ENCODE data around the gene ADGRF3. TPM values are rescaled to one million over a fixed set of nuclear protein-coding genes. Genes with fewer than 3 reads are reported as not detected.
A peak's percentile ranks its signal among the peaks of the same experiment; 100 is the strongest.

ADGRF3 gene
- total and polyA plus RNA-seq, 9 of the 15 experiments (the other 6 are each of a cell fraction or from before 2014, with no cell fraction given) = 0.04 to 0.54 (median 0.16) TPM; not detected in 2

DNA sequence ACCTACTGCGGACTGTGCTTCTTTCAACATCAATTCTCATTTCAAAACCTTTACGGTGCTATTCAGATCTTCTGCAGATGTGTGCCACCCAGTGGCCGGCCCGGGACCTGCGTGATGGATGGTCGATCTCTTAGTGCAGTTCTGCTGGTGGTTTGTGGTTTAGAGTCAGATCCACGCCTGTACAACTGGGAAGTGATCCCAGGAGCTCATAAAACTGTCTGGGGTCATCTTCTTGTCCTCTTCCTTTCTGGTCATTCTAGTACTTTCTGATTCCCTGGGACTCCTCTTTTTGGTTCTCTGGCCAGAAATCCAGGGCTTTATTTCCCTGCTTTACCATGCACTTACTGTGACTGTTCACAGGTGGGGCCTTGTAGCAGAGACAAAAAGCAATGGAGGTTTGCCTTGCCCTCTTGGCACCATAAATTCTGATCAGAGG, 16.5 kb downstream of the ADGRF3 start (continued):
- TF ChIP-seq NR4A1 (CRISPR knock-in tag; IDR thresholded peaks at IDR 0.05) = no peak
- no peak for TF ChIP-seq NR4A1 (tag; IDR thresholded peaks at IDR 0.05)
- TF ChIP-seq ZNF583 (CRISPR knock-in tag; IDR thresholded peaks at IDR 0.05) = no peak
- 0 out of 3 replicates have a peak, but pooled peaks of 1 of the 2 experiments have one; percentile 27 for TF ChIP-seq CBX3 (IDR thresholded peaks at IDR 0.05; ENCODE audit: borderline replicate concordance in 1 of 2, low read length in 2 of 2)
- no peak for TF ChIP-seq POLR3G (IDR thresholded peaks at IDR 0.05; ENCODE audit: extremely low read depth, insufficient read length, insufficient replicate concordance)
- no peak for TF ChIP-seq ZNF668 (CRISPR knock-in tag; IDR thresholded peaks at IDR 0.05)
- no peak for TF ChIP-seq NR1H2 (CRISPR knock-in tag; IDR thresholded peaks at IDR 0.05)
- no peak for TF ChIP-seq NKRF (IDR thresholded peaks at IDR 0.05; ENCODE audit: borderline replicate concordance)
- no peak for TF ChIP-seq CBFA2T3 (IDR thresholded peaks at IDR 0.05)
- TF ChIP-seq, protein P1, sequence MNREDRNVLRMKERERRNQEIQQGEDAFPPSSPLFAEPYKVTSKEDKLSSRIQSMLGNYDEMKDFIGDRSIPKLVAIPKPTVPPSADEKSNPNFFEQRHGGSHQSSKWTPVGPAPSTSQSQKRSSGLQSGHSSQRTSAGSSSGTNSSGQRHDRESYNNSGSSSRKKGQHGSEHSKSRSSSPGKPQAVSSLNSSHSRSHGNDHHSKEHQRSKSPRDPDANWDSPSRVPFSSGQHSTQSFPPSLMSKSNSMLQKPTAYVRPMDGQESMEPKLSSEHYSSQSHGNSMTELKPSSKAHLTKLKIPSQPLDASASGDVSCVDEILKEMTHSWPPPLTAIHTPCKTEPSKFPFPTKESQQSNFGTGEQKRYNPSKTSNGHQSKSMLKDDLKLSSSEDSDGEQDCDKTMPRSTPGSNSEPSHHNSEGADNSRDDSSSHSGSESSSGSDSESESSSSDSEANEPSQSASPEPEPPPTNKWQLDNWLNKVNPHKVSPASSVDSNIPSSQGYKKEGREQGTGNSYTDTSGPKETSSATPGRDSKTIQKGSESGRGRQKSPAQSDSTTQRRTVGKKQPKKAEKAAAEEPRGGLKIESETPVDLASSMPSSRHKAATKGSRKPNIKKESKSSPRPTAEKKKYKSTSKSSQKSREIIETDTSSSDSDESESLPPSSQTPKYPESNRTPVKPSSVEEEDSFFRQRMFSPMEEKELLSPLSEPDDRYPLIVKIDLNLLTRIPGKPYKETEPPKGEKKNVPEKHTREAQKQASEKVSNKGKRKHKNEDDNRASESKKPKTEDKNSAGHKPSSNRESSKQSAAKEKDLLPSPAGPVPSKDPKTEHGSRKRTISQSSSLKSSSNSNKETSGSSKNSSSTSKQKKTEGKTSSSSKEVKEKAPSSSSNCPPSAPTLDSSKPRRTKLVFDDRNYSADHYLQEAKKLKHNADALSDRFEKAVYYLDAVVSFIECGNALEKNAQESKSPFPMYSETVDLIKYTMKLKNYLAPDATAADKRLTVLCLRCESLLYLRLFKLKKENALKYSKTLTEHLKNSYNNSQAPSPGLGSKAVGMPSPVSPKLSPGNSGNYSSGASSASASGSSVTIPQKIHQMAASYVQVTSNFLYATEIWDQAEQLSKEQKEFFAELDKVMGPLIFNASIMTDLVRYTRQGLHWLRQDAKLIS (CRISPR knock-in tag; IDR thresholded peaks at IDR 0.05) = no peak
- no peak for TF ChIP-seq ZC3H11A (IDR thresholded peaks at IDR 0.05; ENCODE audit: low read depth, low read length)
- TF ChIP-seq ZKSCAN3 (CRISPR knock-in tag; IDR thresholded peaks at IDR 0.05) = no peak
- no peak for TF ChIP-seq ZBTB1 (CRISPR knock-in tag; IDR thresholded peaks at IDR 0.05; ENCODE audit: borderline replicate concordance, low read depth)
- peak; percentile 74 for TF ChIP-seq SMC3 (conservative IDR thresholded peaks at IDR 0.05; ENCODE audit: insufficient read depth, low read depth, low read length)
- TF ChIP-seq ZNF146 (CRISPR knock-in tag; IDR thresholded peaks at IDR 0.05; ENCODE audit: unreplicated experiment) = no peak
- no peak for TF ChIP-seq ZNF445 (CRISPR knock-in tag; IDR thresholded peaks at IDR 0.05; ENCODE audit: low read depth)
- TF ChIP-seq ZNF324 (CRISPR knock-in tag; IDR thresholded peaks at IDR 0.05) = no peak
- TF ChIP-seq SREBF2 (CRISPR knock-in tag; IDR thresholded peaks at IDR 0.05) = no peak
- no peak for TF ChIP-seq ILK (tag; IDR thresholded peaks at IDR 0.05; ENCODE audit: borderline replicate concordance, low read depth)
- no peak for TF ChIP-seq CSDE1 (IDR thresholded peaks at IDR 0.05)
- no peak for TF ChIP-seq MCM3 (IDR thresholded peaks at IDR 0.05)
- TF ChIP-seq ZNF354B (CRISPR knock-in tag; IDR thresholded peaks at IDR 0.05) = no peak
- TF ChIP-seq BCLAF1 (IDR thresholded peaks at IDR 0.05; ENCODE audit: borderline replicate concordance in 1 of 2, control insufficient read depth in 1 of 2, low read depth in 2 of 2, low read length in 1 of 2) = no peak
